Endothelial cell (in vitro differentiated cells): ENCODE results near the gene SEMA3F. TPM values are rescaled to one million over a fixed set of nuclear protein-coding genes. Genes with fewer than 3 reads are reported as not detected.

ENCODE experiments used
- DNase-seq: peaks from one replicate; pipeline ENCODE4 v3.0.0; 2021; ENCODE audit warnings: low spot score
- H3K27ac Mint-ChIP-seq: one replicate; pipeline ENCODE4 v1.8.0; 2021; ENCODE audit warnings: mixed read lengths, inconsistent platforms; ENCODE audit not compliant: unreplicated experiment
- H3K27me3 Mint-ChIP-seq: one replicate; pipeline ENCODE4 v1.8.0; 2021; ENCODE audit warnings: mild to moderate bottlenecking, moderate library complexity, mixed read lengths, inconsistent platforms; ENCODE audit not compliant: unreplicated experiment
- H3K36me3 Mint-ChIP-seq: one replicate; pipeline ENCODE4 v1.8.0; 2021; ENCODE audit warnings: mild to moderate bottlenecking, low read depth, mixed read lengths, inconsistent platforms; ENCODE audit not compliant: unreplicated experiment
- H3K4me1 Mint-ChIP-seq: one replicate; pipeline ENCODE4 v1.8.0; 2021; ENCODE audit warnings: mild to moderate bottlenecking, mixed read lengths, inconsistent platforms; ENCODE audit not compliant: unreplicated experiment
- H3K4me3 Mint-ChIP-seq: one replicate; pipeline ENCODE4 v1.8.0; 2021; ENCODE audit warnings: mild to moderate bottlenecking, mixed read lengths, inconsistent platforms; ENCODE audit not compliant: unreplicated experiment
- H3K9me3 Mint-ChIP-seq: one replicate; pipeline ENCODE4 v1.8.0; 2021; ENCODE audit warnings: mixed read lengths, inconsistent platforms; ENCODE audit not compliant: unreplicated experiment
- CTCF ChIP-seq: fragments of 200-600 bp; sonication (generic); IDR thresholded peaks from one replicate; pipeline ENCODE4 v1.5.0; 2021; ENCODE audit warnings: antibody characterized with exemption; ENCODE audit not compliant: unreplicated experiment
- total RNA-seq: library from RNA; stranded (reverse); fragmentation: NEBNext Ultra II Directional; extraction: Animal tissue kit (Norgen Biotek cat#: 25700); gene quantifications from one replicate; pipeline ENCODE4 v1.2.1, GENCODE V29; 2021; ENCODE audit not compliant: unreplicated experiment

The SEMA3F gene
- total RNA-seq, 1 donor from 2014 or later = 21.3 TPM

- Mint-ChIP-seq H3K27ac (no peak overlapping the region), H3K4me1 (no peaks in the 10 kb centered on the region), H3K4me3 (no peak overlapping the region), H3K27me3 (peaks cover 12% of the 10 kb centered on the region), H3K36me3 (no peaks in the 10 kb centered on the region), H3K9me3 (no peaks in the 10 kb centered on the region)
- no peak for DNase-seq
- TF ChIP-seq CTCF = no peak
Observed at GRCh38 chr3:50218448-50218847, 63.3 kb downstream of the SEMA3F start.

- H3K4me1 Mint-ChIP-seq = no peaks in the 10 kb centered on the region
- peaks cover 9% of the 10 kb centered on the region for H3K27me3 Mint-ChIP-seq
- no peak for TF ChIP-seq CTCF
- H3K27ac Mint-ChIP-seq = no peak overlapping the region
- DNase-seq = no peak
- H3K4me3 Mint-ChIP-seq = no peak overlapping the region
- H3K36me3 Mint-ChIP-seq = no peaks in the 10 kb centered on the region
- H3K9me3 Mint-ChIP-seq = no peaks in the 10 kb centered on the region
Observed at GRCh38 chr3:50219285-50219684, 64.2 kb downstream of the SEMA3F start.

- Mint-ChIP-seq H3K4me3 (no peak overlapping the region), H3K27ac (no peak overlapping the region), H3K27me3 (peaks cover 10% of the 10 kb centered on the region), H3K4me1 (no peaks in the 10 kb centered on the region), H3K36me3 (no peaks in the 10 kb centered on the region), H3K9me3 (no peaks in the 10 kb centered on the region)
- DNase-seq = no peak
- no peak for TF ChIP-seq CTCF
Observed at GRCh38 chr3:50220109-50220508, 65.0 kb downstream of the SEMA3F start.

- Mint-ChIP-seq H3K27ac (no peak overlapping the region), H3K4me3 (no peak overlapping the region), H3K36me3 (peaks cover 3% of the 10 kb centered on the region), H3K27me3 (peaks cover 10% of the 10 kb centered on the region), H3K9me3 (no peaks in the 10 kb centered on the region), H3K4me1 (no peaks in the 10 kb centered on the region)
- no peak for TF ChIP-seq CTCF
- no peak for DNase-seq
Observed at GRCh38 chr3:50221051-50221410, 65.9 kb downstream of the SEMA3F start.

- no peak for TF ChIP-seq CTCF
- DNase-seq = peak; percentile 29
- Mint-ChIP-seq H3K27me3 (peaks cover 8% of the 10 kb centered on the region), H3K36me3 (peaks cover 3% of the 10 kb centered on the region), H3K4me1 (no peaks in the 10 kb centered on the region), H3K9me3 (no peaks in the 10 kb centered on the region), H3K27ac (no peak overlapping the region), H3K4me3 (no peak overlapping the region)
Observed at GRCh38 chr3:50221411-50222168, 66.5 kb downstream of the SEMA3F start.
